SK-N-SH treated with all-trans-retinoic acid at 6 μM for 48 hours (cell line): ENCODE data around the gene TMEM178B.

Experiments used
- ATAC-seq: fragments of 200-7000 bp; cut with Tn5 transposase; 3 replicates; pipeline ENCODE4 v1.9.1; 2020; ENCODE audit warnings: mild to moderate bottlenecking, moderate library complexity
- ARNTL ChIP-seq: fragments of 450-650 bp; formaldehyde crosslinking; IDR thresholded peaks from 2 replicates; pipeline ENCODE4 v1.5.0; 2020; ENCODE audit warnings: low read depth, mild to moderate bottlenecking, moderate library complexity, borderline replicate concordance
- BACH2 ChIP-seq: fragments of 250-450 bp; sonication (Bioruptor Pico); IDR thresholded peaks from 2 replicates; pipeline ENCODE4 v1.9.0; 2021; ENCODE audit warnings: mild to moderate bottlenecking, borderline replicate concordance
- CREB5 ChIP-seq: fragments of 250-450 bp; sonication (Bioruptor Pico); IDR thresholded peaks from 2 replicates; pipeline ENCODE4 v1.5.1; 2020; ENCODE audit warnings: low read depth, mild to moderate bottlenecking, moderate library complexity
- CSDC2 ChIP-seq: fragments of 250-450 bp; sonication (Bioruptor Pico); IDR thresholded peaks from 2 replicates; pipeline ENCODE4 v1.5.0; 2020; ENCODE audit warnings: mild to moderate bottlenecking, moderate library complexity
- ESRRG ChIP-seq: fragments of 250-450 bp; sonication (Bioruptor Pico); IDR thresholded peaks from 2 replicates; pipeline ENCODE4 v1.6.1; 2021; ENCODE audit warnings: mild to moderate bottlenecking
- GLIS3 ChIP-seq: fragments of 250-450 bp; sonication (Bioruptor Pico); IDR thresholded peaks from 2 replicates; pipeline ENCODE4 v1.5.0; 2020; ENCODE audit warnings: mild to moderate bottlenecking, moderate library complexity
- OSR1 ChIP-seq: fragments of 250-450 bp; sonication (Bioruptor Pico); IDR thresholded peaks from 2 replicates; pipeline ENCODE4 v1.8.0; 2022; ENCODE audit warnings: moderate library complexity, mild to moderate bottlenecking, inconsistent platforms
- PATZ1 ChIP-seq: fragments of 250-450 bp; sonication (Bioruptor Pico); IDR thresholded peaks from 2 replicates; pipeline ENCODE4 v1.8.0; 2020; ENCODE audit warnings: mild to moderate bottlenecking, moderate library complexity, borderline replicate concordance
- POU6F1 ChIP-seq: fragments of 250-450 bp; sonication (Bioruptor Pico); IDR thresholded peaks from 2 replicates; pipeline ENCODE4 v1.8.0; 2021; ENCODE audit warnings: low read depth, mild to moderate bottlenecking, moderate library complexity, borderline replicate concordance
- PPARA ChIP-seq: fragments of 250-450 bp; sonication (Bioruptor Pico); IDR thresholded peaks from 2 replicates; pipeline ENCODE4 v1.5.0; 2020; ENCODE audit warnings: mild to moderate bottlenecking, borderline replicate concordance
- RARB ChIP-seq: fragments of 250-450 bp; sonication (Bioruptor Pico); IDR thresholded peaks from 2 replicates; pipeline ENCODE4 v1.8.0; 2021; ENCODE audit warnings: mild to moderate bottlenecking, moderate library complexity
- SNAI2 ChIP-seq: fragments of 250-450 bp; sonication (Bioruptor Pico); IDR thresholded peaks from 2 replicates; pipeline ENCODE4 v1.5.0; 2020; ENCODE audit warnings: mild to moderate bottlenecking, moderate library complexity
- TCF4 ChIP-seq: fragments of 250-450 bp; sonication (Bioruptor Pico); IDR thresholded peaks from 2 replicates; pipeline ENCODE4 v1.8.0; 2021; ENCODE audit warnings: mild to moderate bottlenecking, moderate library complexity, borderline replicate concordance
- TOX ChIP-seq: fragments of 250-450 bp; sonication (Bioruptor Pico); IDR thresholded peaks from 2 replicates; pipeline ENCODE4 v1.8.0; 2021; ENCODE audit warnings: mild to moderate bottlenecking, moderate library complexity, borderline replicate concordance
- TSHZ2 ChIP-seq: fragments of 250-450 bp; sonication (Bioruptor Pico); IDR thresholded peaks from 2 replicates; pipeline ENCODE4 v1.5.0; 2020; ENCODE audit warnings: mild to moderate bottlenecking, moderate library complexity
- ZC3H10 ChIP-seq: fragments of 250-450 bp; sonication (Bioruptor Pico); IDR thresholded peaks from 2 replicates; pipeline ENCODE4 v1.5.1; 2021; ENCODE audit warnings: mild to moderate bottlenecking, moderate library complexity
- ZFP3 ChIP-seq: fragments of 250-450 bp; sonication (Bioruptor Pico); IDR thresholded peaks from 2 replicates; pipeline ENCODE4 v1.5.0; 2020; ENCODE audit warnings: mild to moderate bottlenecking, moderate library complexity
- ZFP30 ChIP-seq: fragments of 450-650 bp; formaldehyde crosslinking; IDR thresholded peaks from 2 replicates; pipeline ENCODE4 v1.5.0; 2022; ENCODE audit warnings: mild to moderate bottlenecking, moderate library complexity
- ZNF565 ChIP-seq: fragments of 450-650 bp; formaldehyde crosslinking; conservative IDR thresholded peaks from 2 replicates; pipeline ENCODE4 v1.5.0; 2020; ENCODE audit warnings: low read depth, mild to moderate bottlenecking, moderate library complexity
- ZNF70 ChIP-seq: fragments of 450-650 bp; formaldehyde crosslinking; IDR thresholded peaks from 2 replicates; pipeline ENCODE4 v1.5.0; 2020; ENCODE audit warnings: mild to moderate bottlenecking, moderate library complexity
- ZNF8 ChIP-seq: fragments of 450-650 bp; formaldehyde crosslinking; IDR thresholded peaks from 2 replicates; pipeline ENCODE4 v1.5.0; 2020; ENCODE audit warnings: mild to moderate bottlenecking, moderate library complexity

Gene TMEM178B

GRCh38 chr7:141295367-141295895 lies 221.6 kb downstream of the TMEM178B start (continued):
- TF ChIP-seq CREB5 (CRISPR knock-in tag) = no peak

- TF ChIP-seq ARNTL (CRISPR knock-in tag) (no peak), ZNF70 (CRISPR knock-in tag) (no peak), POU6F1 (CRISPR knock-in tag) (no peak), BACH2 (CRISPR knock-in tag) (no peak)
- no peak for ATAC-seq
Observed at GRCh38 chr7:141300816-141301215, 227.0 kb downstream of the TMEM178B start.

GRCh38 chr7:141301544-141301943 lies 227.7 kb downstream of the TMEM178B start:
- TF ChIP-seq TOX (CRISPR knock-in tag) (no peak), ZNF565 (CRISPR knock-in tag) (no peak), ZFP30 (CRISPR knock-in tag) (no peak), ZNF8 (CRISPR knock-in tag) (no peak), ZNF70 (CRISPR knock-in tag) (no peak), PATZ1 (CRISPR knock-in tag) (no peak), PPARA (CRISPR knock-in tag) (no peak), CSDC2 (CRISPR knock-in tag) (no peak), BACH2 (CRISPR knock-in tag) (no peak), RARB (CRISPR knock-in tag) (no peak), TSHZ2 (CRISPR knock-in tag) (no peak), OSR1 (CRISPR knock-in tag) (no peak), ESRRG (CRISPR knock-in tag) (no peak), GLIS3 (no peak), SNAI2 (CRISPR knock-in tag) (no peak)
- TF ChIP-seq, all 23 proteins: peak for 0
- no peak for ATAC-seq

GRCh38 chr7:141302617-141303016 lies 228.8 kb downstream of the TMEM178B start:
- no peak for ATAC-seq
- no peak for TF ChIP-seq CREB5 (CRISPR knock-in tag)
- TF ChIP-seq ARNTL (CRISPR knock-in tag) = no peak
- TF ChIP-seq OSR1 (CRISPR knock-in tag) = no peak
- no peak for TF ChIP-seq ZNF565 (CRISPR knock-in tag)
- no peak for TF ChIP-seq TOX (CRISPR knock-in tag)
- TF ChIP-seq TCF4 (CRISPR knock-in tag) = no peak
- TF ChIP-seq ZC3H10 (CRISPR knock-in tag) = no peak
- no peak for TF ChIP-seq ZNF8 (CRISPR knock-in tag)
- no peak for TF ChIP-seq CSDC2 (CRISPR knock-in tag)
- TF ChIP-seq ZNF70 (CRISPR knock-in tag) = no peak
- no peak for TF ChIP-seq BACH2 (CRISPR knock-in tag)
- no peak for TF ChIP-seq TSHZ2 (CRISPR knock-in tag)
- no peak for TF ChIP-seq RARB (CRISPR knock-in tag)
- no peak for TF ChIP-seq PATZ1 (CRISPR knock-in tag)
- TF ChIP-seq ESRRG (CRISPR knock-in tag) = no peak
- no peak for TF ChIP-seq GLIS3
- TF ChIP-seq ZFP3 (CRISPR knock-in tag) = no peak
